Endometrium (tissue), 2 donors: ENCODE results near the gene ARVCF.
"Not testable (repeated sequence)": the region's sequence is repeated elsewhere in the genome, so short reads cannot be mapped to it uniquely, and the experiment has no call there.

ENCODE experiments used
- FAIRE-seq: peaks from 2 replicates; lab custom pipeline; 2012; peaks lifted over from hg19 to GRCh38; lab: Jason Lieb, UNC
- donor health status: control.
- donor health status: control.

ARVCF gene

DNA sequence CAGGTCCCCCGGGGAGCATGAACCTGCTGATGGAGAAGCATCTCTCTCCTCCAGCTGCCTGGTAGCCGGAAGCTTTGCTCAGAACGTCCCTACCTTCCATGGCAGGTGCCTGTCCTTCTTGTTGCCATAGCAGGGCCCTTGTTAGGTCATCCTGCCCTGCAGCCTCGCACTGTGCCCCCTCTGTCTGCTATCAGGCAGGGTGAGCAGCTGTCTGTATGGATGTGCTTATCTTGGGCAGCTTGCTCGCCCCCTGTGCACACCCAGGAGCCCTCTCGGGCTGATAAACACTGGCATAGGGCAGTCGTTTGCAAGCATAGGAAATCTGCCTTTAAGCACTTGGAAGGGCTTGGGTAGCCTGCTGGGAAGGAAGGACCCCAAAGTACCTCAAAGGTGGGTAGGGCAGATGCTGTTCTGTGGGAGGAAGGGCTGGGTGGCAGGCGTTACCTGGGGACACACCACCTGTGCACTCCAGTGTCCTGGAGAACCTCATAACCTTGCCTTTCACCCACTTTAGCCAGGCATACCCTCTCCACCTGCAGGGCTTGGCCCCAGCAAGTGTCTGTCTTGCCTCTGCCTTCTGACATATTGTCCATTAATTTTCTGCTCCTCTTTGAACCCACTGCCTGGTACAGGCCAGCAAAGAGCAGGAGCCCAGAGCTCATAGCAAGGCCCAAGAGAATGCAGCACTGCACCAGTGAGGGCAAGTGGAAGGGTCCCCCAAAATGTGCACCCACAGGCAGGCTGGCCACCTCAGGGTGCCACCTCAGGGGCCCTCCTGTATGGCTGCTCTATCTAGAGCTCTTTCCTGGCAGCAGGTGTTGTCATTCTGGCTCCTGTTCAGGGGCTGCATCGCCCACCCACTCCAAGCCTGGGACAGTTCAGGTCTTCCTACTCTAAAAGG lies 83.0 kb downstream of the ARVCF start:
- no peak for FAIRE-seq

DNA sequence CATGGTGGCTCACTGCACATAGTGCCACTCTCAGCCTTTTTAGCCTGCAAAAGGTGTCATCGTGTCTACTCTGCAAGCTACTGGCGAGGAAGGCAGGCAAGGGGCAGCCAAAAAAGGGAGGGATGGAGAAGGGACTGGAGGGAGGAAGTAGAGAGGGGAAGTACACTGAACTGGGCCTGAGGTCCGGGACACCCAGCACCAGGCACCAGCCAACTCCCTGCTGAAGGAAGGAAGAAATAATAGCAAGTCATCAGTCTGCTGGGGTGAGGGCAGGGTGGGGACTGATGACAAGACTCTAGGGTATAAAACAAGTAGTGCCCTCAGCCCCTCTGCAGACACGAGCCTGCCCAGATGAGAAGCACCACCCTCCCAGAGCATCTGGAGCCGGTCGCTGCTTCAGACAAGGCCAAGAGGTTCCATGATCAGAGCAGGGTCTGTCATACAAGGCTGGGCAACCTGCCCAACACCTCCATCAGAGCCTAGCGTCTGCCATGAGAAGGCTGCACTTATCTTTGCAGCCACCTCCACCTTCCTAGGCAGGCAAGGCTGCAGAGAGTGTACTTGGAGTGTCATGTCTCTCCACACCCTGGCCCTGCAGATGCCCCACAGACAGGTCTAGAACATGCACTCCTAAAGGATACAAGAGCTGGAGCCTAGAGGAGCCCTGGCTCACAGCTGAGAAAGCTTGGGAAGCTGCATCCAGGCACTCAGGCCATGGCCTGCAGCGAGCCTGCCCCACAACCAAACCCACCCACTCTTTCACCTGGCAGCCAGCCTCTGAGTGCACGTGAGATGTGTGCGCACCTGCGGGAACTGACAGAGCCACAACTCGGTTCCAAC lies 84.0 kb downstream of the ARVCF start:
- FAIRE-seq, result no peak

DNA sequence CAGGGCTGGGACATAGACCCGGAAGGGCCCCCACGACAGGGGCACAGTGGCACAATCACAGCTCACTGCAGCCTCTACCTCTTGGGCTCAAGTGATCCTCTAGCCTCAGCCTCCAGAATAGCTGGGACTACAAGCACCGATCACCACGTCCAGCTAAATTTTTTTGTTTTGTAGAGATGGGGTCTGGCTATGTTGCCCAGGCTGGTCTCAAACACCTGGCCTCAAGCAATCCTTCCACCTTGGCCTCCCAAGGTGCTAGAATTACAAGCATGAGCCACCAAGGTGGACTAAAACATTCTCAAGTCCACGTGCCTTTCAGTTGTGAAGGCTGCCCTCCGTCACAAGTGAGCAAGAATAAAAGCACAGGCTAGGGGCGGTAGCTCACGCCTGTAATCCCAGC lies 85.1 kb downstream of the ARVCF start:
- no peak for FAIRE-seq

DNA sequence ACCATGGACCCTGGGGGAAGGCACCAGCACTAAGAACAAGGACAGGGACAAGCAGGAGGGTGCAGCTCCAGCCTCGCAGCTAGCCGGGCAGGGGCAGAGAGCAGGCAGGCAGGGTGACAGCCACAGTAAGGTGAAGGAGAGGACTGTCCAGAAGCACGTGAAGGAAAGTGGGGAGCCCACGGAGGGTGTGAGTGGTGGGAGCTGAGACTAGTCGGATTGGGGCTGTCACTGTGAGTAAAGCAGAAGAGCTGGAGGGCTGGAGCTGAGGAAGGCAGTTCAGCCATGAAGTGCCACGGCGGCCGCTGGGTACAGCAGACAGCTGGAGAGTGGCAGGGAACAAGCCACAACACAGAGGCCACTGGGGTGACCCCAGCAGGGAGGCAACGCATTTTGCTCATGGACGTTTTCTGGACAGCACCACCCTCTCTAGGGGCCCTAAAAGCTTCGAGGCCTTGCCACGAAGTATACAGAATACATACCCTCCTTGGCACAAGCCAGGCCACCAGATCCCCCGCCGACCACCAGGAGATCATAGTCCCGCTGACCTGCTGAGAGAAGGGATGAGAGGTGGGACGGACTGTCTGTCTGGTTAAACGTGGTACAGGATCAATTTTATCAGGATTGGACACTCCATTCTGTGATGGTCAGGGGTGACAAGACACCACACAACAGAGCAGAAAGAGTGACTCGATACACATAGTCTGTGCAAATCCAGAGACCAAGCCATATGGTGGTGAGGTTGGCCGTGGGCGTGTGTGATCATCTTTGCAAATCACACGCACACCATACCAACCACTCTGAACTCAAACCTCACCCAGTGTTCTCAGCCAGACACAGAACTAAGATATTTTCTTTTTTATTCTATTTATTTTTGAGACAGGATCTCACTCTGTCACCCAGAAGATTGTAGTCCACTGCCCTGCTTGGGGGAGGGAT lies 85.8 kb downstream of the ARVCF start:
- FAIRE-seq, result no peak

DNA sequence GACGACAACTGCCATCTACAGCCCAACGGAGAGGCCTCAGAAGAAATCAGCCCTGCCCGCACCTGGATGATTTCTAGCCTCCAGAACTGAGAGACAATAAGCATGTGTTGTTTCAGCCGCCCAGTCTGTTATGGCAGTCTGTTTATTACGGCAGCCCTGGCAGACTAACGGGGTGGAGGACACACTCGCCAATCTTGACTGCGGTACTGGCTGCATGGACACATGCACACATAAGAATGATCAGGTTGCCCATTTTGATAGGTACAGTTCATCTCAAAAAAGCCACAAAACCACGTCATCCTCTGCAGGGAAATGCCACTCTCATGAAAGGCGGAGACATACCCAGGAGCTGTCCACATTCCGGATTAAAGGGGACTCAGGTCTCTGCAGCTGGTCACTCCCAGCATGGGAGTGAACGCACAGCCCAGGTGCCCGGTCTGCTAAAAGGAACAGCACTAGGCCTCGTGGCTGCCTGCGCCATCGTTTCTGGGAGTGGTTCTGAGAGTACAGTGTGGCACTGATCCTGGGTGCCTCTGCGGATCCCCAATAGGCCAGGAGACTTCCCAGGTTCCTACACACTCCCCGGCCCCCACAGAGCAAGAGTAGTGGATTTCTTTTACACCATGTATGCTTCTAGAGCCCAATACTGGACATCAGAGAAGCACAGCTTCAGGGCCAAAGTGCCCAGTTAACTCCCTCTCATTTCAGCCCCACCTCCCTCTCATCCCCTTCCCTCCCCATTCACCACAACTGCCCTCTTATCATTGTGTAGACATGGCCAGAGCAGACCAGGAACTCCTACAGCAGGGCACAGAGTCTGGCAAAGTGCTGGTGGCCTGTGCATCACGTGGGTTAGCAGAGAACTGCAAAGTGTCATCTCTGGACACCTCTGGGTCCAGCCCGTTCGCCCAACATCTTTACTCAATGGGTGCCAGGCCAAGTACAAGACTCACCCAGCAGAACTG lies 86.8 kb downstream of the ARVCF start:
- no peak for FAIRE-seq

DNA sequence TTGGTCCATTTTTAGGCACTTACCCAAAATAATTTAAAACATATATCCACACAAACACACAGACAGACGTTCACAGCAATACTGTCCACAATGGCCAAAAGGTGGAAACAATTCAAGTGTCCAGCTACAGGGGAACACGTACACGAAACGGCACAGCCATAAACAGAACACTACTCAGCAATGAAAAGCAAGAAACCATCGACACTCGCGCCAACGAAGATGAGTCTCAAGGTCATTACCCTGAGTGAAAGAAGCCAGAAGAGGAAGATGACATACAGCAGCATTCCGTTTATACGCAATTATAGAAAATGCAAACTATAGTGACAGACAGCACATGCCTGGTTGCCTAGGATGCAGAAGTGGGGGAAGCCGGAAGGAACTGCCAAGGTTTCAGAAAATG lies 88.4 kb downstream of the ARVCF start:
- FAIRE-seq, result no peak

DNA sequence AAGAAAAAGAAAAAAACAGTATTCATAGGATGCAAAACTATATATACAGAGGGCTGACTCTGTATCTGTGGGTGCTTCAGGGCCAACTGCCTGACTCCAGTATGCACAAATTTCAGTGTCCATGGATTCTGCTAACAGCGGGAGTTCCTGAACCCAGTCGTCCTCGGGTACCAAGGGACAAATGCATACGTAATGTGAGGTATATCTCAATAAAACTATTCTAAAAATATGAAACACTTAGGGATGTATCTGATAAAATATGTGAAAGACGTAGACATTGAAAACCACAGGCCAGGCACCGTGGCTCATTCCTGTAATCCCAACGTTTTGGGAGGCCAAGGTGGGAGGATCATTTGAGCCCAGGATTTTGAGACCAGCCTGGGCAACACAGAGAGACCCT lies 88.9 kb downstream of the ARVCF start:
- FAIRE-seq, result no peak

DNA sequence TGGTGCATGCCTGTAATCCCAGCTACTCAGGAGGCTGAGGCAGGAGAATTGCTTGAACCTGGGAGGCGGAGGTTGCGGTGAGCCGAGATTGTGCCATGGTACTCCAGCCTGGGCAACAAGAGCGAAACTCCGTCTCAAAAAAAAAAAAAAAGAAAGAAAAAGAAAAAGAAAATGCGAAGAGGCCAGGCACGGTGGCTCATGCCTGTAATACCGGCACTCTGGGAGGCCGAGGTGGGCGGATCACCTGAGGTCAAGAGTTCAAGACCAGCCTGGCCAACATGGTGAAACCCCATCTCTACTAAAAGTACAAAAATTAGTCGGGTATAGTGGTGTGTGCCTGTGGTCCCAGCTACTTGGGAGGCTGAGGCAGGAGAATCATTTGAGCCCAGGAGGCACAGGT lies 90.6 kb downstream of the ARVCF start:
- not testable (repeated sequence) for FAIRE-seq

DNA sequence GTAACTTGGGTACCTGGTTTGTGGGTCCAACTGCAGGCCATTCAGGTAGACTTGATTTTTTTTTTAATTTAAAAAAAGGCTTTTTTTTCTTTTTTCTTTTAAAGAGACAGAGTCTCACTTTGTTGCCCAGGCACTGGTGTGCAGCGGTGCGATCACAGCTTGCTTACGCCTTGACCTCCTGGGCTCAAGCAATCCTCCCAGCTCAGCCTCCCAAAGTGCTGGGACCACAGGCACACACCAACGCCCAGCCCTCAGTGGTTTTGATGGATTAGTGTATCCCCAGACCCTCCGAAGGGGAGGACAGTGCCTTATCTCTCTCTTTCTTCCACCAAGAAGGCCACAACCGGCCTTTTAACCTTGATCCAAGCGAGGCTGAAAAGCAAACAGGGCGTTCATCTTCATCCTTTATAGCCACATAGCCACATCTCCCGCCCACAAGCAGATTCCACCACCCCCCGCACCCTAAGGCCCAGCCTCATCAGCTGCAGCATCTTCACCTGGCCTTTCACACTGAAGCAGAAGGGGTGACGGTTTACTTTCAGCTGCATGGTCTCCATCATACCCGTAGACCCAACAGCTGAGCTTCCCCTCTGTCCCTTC lies 92.6 kb downstream of the ARVCF start:
- FAIRE-seq, result no peak

DNA sequence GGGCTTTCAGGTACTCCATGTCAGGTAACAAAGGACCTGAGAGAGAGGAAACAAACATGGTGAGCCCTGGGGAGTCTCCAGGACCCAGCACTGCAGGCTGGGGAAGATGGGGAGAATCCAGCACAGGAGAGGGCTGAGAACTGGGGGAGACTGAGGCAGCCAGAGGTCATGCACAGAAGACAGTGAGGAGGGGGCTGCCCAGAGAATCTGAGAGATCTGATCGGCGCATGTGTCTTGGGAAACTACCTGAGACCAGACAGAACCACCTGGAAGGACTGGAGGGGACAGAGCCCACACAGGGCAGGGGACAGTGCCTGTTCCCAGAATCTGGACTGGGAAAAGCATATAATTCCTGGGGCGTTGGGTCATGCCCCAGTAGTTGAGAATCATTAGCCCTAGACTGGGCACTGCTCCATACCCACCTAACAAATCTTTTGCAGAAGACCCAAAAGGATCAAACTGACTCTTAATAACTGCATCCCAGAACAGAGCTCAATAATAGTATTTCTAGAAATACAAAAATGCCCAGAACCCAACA lies 95.0 kb downstream of the ARVCF start:
- no peak for FAIRE-seq
